CD14-positive monocyte (primary cell): Measurements from ENCODE around the gene GPR42. TPM values are rescaled to one million over a fixed set of nuclear protein-coding genes. Genes with fewer than 3 reads are reported as not detected.
A peak's percentile ranks its signal among the peaks of the same experiment; 100 is the strongest.

Experiments used
- DNase-seq, 3 donors: peaks; one replicate each; pipeline ENCODE4 v3.0.0-alpha.2; 2011 to 2022
- H2AFZ ChIP-seq: 2 replicates; pipeline ENCODE4 v1.6.0; 2012; ENCODE audit warnings: mild to moderate bottlenecking, low read depth, low read length, inconsistent platforms; ENCODE audit not compliant: insufficient read depth, poor library complexity, severe bottlenecking
- H3K27ac ChIP-seq, 2 donors: 1 replicate in 1 of 2; 2 replicates in 1 of 2; pipeline ENCODE4 v1.5.1; 2012 to 2013; ENCODE audit warnings: low read length in 2 of 2, control low read depth in 1 of 2, inconsistent platforms in 1 of 2, low read depth in 1 of 2, mild to moderate bottlenecking in 1 of 2
- H3K27me3 ChIP-seq, 2 donors: one replicate each; pipeline versions ENCODE4 v1.6.0 to v1.6.1; 2011 to 2013; ENCODE audit warnings: low read length in 2 of 2; ENCODE audit not compliant: control insufficient read depth in 2 of 2, insufficient read depth in 2 of 2
- H3K36me3 ChIP-seq, 2 donors: replicated peaks in 1 of 2; 1 replicate in 1 of 2; 2 replicates in 1 of 2; pipeline versions ENCODE4 v1.5.1 to v1.6.1; 2012 to 2013; ENCODE audit warnings: low read length in 2 of 2, control low read depth in 1 of 2, inconsistent platforms in 1 of 2, mild to moderate bottlenecking in 1 of 2; ENCODE audit not compliant: insufficient read depth in 2 of 2, control insufficient read depth in 1 of 2
- H3K4me1 ChIP-seq, 2 donors: 1 replicate in 1 of 2; 2 replicates in 1 of 2; pipeline versions ENCODE4 v1.5.1 to v1.6.1; 2012 to 2013; ENCODE audit warnings: low read length in 2 of 2, control low read depth in 1 of 2, inconsistent platforms in 1 of 2, mild to moderate bottlenecking in 1 of 2, moderate library complexity in 1 of 2; ENCODE audit not compliant: insufficient read depth in 2 of 2, control insufficient read depth in 1 of 2
- H3K4me2 ChIP-seq: replicated peaks from 2 replicates; pipeline ENCODE3; 2012; ENCODE audit warnings: low read length, moderate library complexity, mild to moderate bottlenecking; ENCODE audit not compliant: poor library complexity, severe bottlenecking; ENCODE audit errors: extremely low read depth
- H3K4me3 ChIP-seq, 3 experiments: fragments of 200-600 bp in 1 of 3; sonication (generic) in 1 of 3; replicated peaks in 1 of 3; 1 replicate in 2 of 3; 2 replicates in 1 of 3; pipeline ENCODE4 v1.5.1; 2011 to 2013; ENCODE audit warnings: low read length in 3 of 3, mild to moderate bottlenecking in 3 of 3, control low read depth in 2 of 3, low read depth in 2 of 3, inconsistent platforms in 1 of 3, moderate library complexity in 1 of 3
- H3K79me2 ChIP-seq: 2 replicates; pipeline ENCODE4 v1.6.0; 2012; ENCODE audit warnings: mild to moderate bottlenecking, control low read depth, inconsistent platforms, low read length, moderate library complexity; ENCODE audit not compliant: insufficient read depth
- H3K9ac ChIP-seq: 2 replicates; pipeline ENCODE4 v1.6.0; 2017; ENCODE audit warnings: low read length, mild to moderate bottlenecking; ENCODE audit not compliant: insufficient read depth, poor library complexity, severe bottlenecking
- H3K9me3 ChIP-seq, 2 donors: replicated peaks in 1 of 2; 1 replicate in 1 of 2; 2 replicates in 1 of 2; pipeline versions ENCODE4 v1.5.1 to v1.6.1; 2012 to 2013; ENCODE audit warnings: low read length in 2 of 2, control low read depth in 1 of 2; ENCODE audit not compliant: control insufficient read depth in 1 of 2, insufficient read depth in 1 of 2
- H4K20me1 ChIP-seq: 2 replicates; pipeline ENCODE4 v1.6.0; 2012; ENCODE audit warnings: mild to moderate bottlenecking, low read length, control low read depth, moderate library complexity; ENCODE audit not compliant: insufficient read depth
- H3K27ac Mint-ChIP-seq, 7 donors: one replicate each; pipeline ENCODE4 v1.8.0; 2020; ENCODE audit warnings: mild to moderate bottlenecking in 7 of 7, mixed read lengths in 7 of 7, moderate library complexity in 6 of 7, inconsistent platforms in 2 of 7
- H3K27me3 Mint-ChIP-seq, 3 donors: one replicate each; pipeline ENCODE4 v1.8.0; 2021 to 2022; ENCODE audit warnings: low read depth in 3 of 3, mild to moderate bottlenecking in 3 of 3, mixed read lengths in 3 of 3, moderate library complexity in 3 of 3, inconsistent platforms in 1 of 3
- H3K36me3 Mint-ChIP-seq, 2 donors: one replicate each; pipeline ENCODE4 v1.8.0; 2020; ENCODE audit warnings: mixed read lengths in 2 of 2, inconsistent platforms in 1 of 2, mild to moderate bottlenecking in 1 of 2
- H3K4me1 Mint-ChIP-seq: one replicate; pipeline ENCODE4 v1.8.0; 2020; ENCODE audit warnings: mild to moderate bottlenecking, mixed read lengths
- H3K4me3 Mint-ChIP-seq, 2 donors: one replicate each; pipeline ENCODE4 v1.8.0; 2020; ENCODE audit warnings: mild to moderate bottlenecking in 2 of 2, mixed read lengths in 2 of 2, moderate library complexity in 1 of 2
- H3K9me3 Mint-ChIP-seq, 7 donors: one replicate each; pipeline ENCODE4 v1.8.0; 2020 to 2022; ENCODE audit warnings: mixed read lengths in 7 of 7, mild to moderate bottlenecking in 6 of 7, moderate library complexity in 6 of 7, inconsistent platforms in 2 of 7
- WGBS: methylation state at CpG from one replicate; pipeline ENCODE4 v1.1.5; 2013; ENCODE audit warnings: missing lambda C conversion rate; ENCODE audit not compliant: insufficient coverage; 5-methylcytosine and 5-hydroxymethylcytosine counted together
- intact Hi-C, 2 donors: fragments of 100-400 bp; cut with micrococcal nuclease; formaldehyde crosslinking; loops; one replicate each; pipeline versions ENCODE4 v1.15.0 to v1.15.1; 2023
- polyA plus RNA-seq, 3 donors: library from polyadenylated mRNA; depleted of rRNA in 1 of 3; unstranded in 2 of 3; stranded (reverse) in 1 of 3; fragments of 300-500 nt in 2 of 3; fragments of >200 nt in 1 of 3; fragmentation: Illumina TruSeq in 2 of 3; gene quantifications; 1 replicate in 2 of 3; 2 replicates in 1 of 3; pipeline ENCODE4 v1.2.3, GENCODE V29; 2012 to 2021
- TF ChIP-seq, protein P1 (sequence below): fragments of 200-600 bp; IDR thresholded peaks from one replicate; pipeline ENCODE4 v1.8.0; 2022; ENCODE audit warnings: antibody characterized with exemption, mild to moderate bottlenecking

Gene GPR42
- polyA plus RNA-seq, 3 donors: 0.17 to 2.9 TPM; not detected in 1

DNA sequence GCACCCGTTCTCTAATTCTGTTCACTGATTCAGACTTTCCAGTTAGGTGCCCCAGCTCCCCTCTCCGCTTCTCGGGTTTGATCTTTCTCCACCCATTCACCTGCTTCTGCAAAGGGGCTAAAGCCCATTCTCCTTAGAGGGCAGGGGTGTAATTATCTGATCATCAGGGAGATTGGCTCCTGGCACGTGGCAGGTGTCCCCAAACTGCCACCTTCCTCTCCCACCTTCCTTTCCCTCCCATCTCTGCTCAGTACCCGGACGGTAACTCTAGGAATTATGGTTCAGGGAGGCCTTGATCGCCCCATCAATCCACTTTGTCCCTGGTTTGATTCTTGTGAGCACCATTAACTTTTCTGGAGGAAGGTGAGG lies 23.0 kb upstream of the GPR42 start:
- H3K4me1 Mint-ChIP-seq: peaks cover 41% of the 10 kb centered on the region
- H3K27ac ChIP-seq: peak overlapping the region; percentile 63 to 86
- H3K9me3 Mint-ChIP-seq: peaks cover 0 to 2% (median 0%) of the 10 kb centered on the region in 7 donors
- TF ChIP-seq, protein P1, sequence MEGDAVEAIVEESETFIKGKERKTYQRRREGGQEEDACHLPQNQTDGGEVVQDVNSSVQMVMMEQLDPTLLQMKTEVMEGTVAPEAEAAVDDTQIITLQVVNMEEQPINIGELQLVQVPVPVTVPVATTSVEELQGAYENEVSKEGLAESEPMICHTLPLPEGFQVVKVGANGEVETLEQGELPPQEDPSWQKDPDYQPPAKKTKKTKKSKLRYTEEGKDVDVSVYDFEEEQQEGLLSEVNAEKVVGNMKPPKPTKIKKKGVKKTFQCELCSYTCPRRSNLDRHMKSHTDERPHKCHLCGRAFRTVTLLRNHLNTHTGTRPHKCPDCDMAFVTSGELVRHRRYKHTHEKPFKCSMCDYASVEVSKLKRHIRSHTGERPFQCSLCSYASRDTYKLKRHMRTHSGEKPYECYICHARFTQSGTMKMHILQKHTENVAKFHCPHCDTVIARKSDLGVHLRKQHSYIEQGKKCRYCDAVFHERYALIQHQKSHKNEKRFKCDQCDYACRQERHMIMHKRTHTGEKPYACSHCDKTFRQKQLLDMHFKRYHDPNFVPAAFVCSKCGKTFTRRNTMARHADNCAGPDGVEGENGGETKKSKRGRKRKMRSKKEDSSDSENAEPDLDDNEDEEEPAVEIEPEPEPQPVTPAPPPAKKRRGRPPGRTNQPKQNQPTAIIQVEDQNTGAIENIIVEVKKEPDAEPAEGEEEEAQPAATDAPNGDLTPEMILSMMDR: no peak
- no peaks in the 10 kb centered on the region for H3K79me2 ChIP-seq
- peaks cover 34 to 43% of the 10 kb centered on the region in 2 donors for H3K4me1 ChIP-seq
- no peak overlapping the region for H3K9ac ChIP-seq
- H3K36me3 ChIP-seq: no peaks in the 10 kb centered on the region
- DNase-seq: no peak
- H3K4me3 Mint-ChIP-seq: peak overlapping the region in 1 of 2 donors; percentile 82
- no peaks in the 10 kb centered on the region for H3K27me3 ChIP-seq
- no peaks in the 10 kb centered on the region for H3K9me3 ChIP-seq
- H3K36me3 Mint-ChIP-seq: peaks cover 4 to 5% of the 10 kb centered on the region in 2 donors
- peak overlapping the region; percentile 88 to 98 (median 95) for H3K27ac Mint-ChIP-seq
- H2AFZ ChIP-seq: no peak overlapping the region
- no peaks in the 10 kb centered on the region for H4K20me1 ChIP-seq
- H3K4me3 ChIP-seq: no peak overlapping the region
- peaks cover 1 to 23% (median 9%) of the 10 kb centered on the region in 3 donors for H3K27me3 Mint-ChIP-seq
- intact Hi-C loops: loop anchor here (2.0 to 10.0 kb wide), 2 partner anchors 19 to 153 kb away; partner anchors contain the start of gene CD22 (in 1 of the 2)
- WGBS: 63% methylated on average over 4 of the region's 7 CpGs
- peak overlapping the region; percentile 61 for H3K4me2 ChIP-seq

DNA sequence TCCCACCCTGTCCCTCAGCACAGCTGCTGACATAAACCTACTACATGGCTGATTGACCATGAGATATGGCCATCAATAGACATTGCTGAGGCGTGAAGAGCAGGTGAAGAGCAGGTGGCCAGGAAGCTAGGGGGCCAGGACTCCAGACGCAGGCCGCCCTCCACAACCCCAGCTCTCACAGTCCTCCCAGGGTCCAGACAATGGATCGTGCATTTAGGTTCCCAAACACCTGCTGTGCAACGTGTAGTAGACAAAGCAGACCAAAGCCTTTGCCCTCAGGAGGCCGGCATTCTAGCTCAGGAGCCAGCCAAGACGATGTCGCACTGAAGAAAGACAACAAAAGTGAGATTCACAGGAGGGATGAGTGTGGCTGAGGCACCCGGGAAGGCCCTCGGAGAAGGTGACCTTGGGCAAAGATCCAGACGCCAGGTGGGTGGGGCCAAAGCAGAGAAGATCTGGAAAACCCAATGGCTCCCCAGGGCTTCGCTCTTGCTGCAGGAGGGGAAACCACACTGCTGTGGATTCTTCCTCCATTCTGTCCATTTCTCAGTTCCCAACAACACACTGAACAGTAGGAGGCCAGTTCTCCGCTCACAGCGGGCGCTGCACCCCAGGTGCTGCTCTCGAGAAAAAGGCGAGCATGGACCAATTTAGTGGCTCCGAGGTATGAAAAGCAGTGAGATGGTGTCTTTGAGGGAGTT lies 21.8 kb upstream of the GPR42 start:
- TF ChIP-seq, protein P1: no peak
- H3K4me2 ChIP-seq: no peak overlapping the region
- no peak overlapping the region for H3K9ac ChIP-seq
- no peaks in the 10 kb centered on the region for H3K9me3 ChIP-seq
- no peaks in the 10 kb centered on the region for H3K36me3 ChIP-seq
- intact Hi-C loops: loop anchor here in 1 of 2 donors (10.0 kb wide), 1 partner anchor 154 kb away; no protein-coding TSS in a partner anchor
- 90% methylated on average over 12 of the region's 18 CpGs for whole genome bisulfite sequencing
- no peak overlapping the region for H3K27ac ChIP-seq
- Mint-ChIP-seq H3K4me3 (no peak overlapping the region), H3K27me3 (peaks cover 1 to 18% (median 9%) of the 10 kb centered on the region in 3 donors), H3K9me3 (peaks cover 0 to 2% (median 0%) of the 10 kb centered on the region in 7 donors), H3K4me1 (peaks cover 47% of the 10 kb centered on the region), H3K36me3 (peaks cover 4 to 5% of the 10 kb centered on the region in 2 donors), H3K27ac (peak overlapping the region in 3 of 7 donors; percentile 43 to 48 (median 43))
- DNase-seq: no peak
- no peak overlapping the region for H2AFZ ChIP-seq
- no peaks in the 10 kb centered on the region for H3K79me2 ChIP-seq
- H4K20me1 ChIP-seq: no peaks in the 10 kb centered on the region
- peaks cover 44 to 54% of the 10 kb centered on the region in 2 donors for H3K4me1 ChIP-seq
- H3K27me3 ChIP-seq: no peaks in the 10 kb centered on the region
- H3K4me3 ChIP-seq: no peak overlapping the region
